ENCODE data around the gene ZNF580.

The ZNF580 gene

GRCh38 chr19:55606817-55607216, 34.0 kb upstream of the ZNF580 start:
- DNase-seq, result no peak

- no peak for DNase-seq
These were observed 31.5 kb upstream of the ZNF580 start for GRCh38 chr19:55609326-55609725.

- no peak for DNase-seq
These were observed 29.4 kb upstream of the ZNF580 start for GRCh38 chr19:55611300-55611982.

DNA sequence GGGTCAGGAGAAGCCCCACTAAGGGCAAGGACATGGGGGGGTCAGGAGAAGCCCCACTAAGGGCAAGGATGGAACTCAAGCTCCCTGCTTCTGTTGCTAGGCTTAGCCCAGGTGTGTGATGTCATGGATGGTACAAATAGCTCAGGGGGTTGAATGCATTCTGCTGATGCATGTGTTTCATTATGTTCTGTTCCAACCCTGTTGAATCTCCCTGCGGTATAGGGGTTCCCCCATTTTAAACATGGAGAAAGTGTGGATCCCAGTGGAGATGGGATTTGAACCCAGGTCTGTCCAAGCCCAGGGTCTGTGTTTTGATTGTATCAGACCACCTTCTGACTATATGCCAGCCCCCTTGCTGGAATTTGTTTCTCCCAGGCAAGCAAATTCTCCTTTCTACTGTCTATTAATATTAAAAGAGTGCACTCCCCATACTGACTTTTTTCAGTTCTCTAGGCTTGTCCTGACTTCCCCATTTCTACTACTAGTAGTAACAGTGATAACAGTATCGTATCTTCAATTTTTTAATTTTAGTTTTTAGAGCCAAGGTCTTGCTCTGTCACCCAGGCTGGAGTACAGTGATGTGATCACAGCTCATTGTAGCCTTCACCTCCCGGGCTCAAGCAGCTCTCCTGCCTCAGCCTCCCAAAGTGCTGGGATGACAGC, 28.7 kb upstream of the ZNF580 start:
- no peak for DNase-seq

DNA sequence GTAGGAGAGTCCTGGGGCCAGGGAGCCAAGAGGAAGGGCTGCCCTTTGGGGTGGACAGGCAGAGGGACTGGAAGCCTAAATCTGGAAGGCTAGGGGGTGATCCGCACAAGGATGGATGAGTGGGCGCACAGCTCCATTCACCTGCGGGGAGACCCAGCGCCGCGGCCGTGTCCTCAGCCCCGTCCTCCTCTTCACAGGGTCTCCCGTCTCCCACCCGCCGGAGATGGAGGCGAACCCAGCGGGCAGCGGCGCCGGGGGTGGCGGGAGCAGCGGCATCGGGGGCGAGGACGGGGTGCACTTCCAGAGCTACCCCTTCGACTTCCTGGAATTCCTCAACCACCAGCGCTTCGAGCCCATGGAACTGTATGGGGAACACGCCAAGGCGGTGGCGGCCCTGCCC, 27.4 kb upstream of the ZNF580 start:
- no peak for DNase-seq

DNA sequence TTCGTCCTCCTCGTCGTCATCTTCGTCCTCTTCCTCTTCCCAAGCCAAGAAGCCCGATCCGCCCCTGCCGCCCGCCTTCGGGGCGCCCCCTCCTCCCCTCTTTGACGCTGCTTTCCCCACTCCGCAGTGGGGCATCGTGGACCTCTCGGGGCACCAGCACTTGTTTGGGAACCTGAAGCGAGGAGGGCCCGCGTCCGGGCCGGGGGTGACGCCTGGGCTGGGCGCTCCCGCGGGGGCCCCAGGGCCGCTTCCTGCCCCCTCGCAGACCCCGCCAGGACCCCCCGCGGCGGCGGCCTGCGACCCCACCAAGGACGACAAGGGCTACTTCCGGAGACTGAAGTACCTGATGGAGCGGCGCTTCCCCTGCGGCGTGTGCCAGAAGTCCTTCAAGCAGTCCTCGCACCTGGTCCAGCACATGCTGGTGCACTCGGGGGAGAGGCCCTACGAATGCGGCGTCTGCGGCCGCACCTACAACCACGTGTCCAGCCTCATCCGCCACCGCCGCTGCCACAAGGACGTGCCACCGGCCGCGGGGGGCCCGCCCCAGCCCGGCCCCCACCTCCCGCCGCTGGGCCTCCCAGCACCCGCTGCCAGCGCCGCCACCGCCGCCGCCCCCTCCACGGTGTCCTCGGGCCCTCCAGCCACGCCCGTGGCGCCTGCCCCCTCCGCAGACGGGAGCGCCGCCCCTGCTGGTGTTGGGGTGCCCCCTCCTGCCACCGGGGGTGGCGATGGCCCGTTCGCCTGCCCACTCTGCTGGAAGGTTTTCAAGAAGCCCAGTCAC, 26.7 kb upstream of the ZNF580 start:
- DNase-seq, result no peak

GRCh38 chr19:55614711-55615542, 25.9 kb upstream of the ZNF580 start:
- no peak for DNase-seq

GRCh38 chr19:55615543-55616394, 25.0 kb upstream of the ZNF580 start:
- no peak for DNase-seq

DNA sequence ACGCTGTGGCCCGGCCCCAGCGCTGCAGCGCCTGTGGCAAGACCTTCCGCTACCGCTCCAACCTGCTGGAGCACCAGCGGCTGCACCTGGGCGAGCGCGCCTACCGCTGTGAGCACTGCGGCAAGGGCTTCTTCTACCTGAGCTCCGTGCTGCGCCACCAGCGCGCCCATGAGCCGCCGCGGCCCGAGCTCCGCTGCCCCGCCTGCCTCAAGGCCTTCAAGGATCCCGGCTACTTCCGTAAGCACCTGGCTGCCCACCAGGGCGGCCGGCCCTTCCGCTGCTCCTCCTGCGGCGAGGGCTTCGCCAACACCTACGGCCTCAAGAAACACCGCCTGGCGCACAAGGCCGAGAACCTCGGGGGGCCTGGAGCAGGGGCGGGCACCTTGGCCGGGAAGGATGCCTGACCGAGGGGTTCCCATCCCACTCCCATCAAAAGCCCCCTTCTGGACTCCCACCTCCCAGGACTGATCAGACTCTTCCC, 24.4 kb upstream of the ZNF580 start:
- DNase-seq, result no peak

DNA sequence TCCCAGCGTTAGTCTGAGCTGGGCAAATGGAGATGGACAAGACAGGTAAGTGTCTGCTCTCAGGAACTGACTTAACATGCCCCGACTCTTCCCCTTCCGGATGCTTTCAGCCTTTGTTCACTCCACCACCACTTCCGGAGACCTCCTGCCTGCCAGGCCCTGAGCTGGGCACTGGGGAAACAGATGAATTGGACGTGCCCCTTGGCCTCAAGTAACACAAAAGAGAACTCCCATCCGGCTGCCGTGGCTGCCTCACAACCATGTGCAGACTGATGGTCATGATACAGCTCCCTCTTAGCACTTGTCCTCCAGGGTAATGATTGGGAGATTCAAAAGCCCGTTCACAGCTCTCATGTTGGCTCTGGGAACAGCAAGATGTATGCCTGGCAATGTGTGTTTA, 23.4 kb upstream of the ZNF580 start:
- DNase-seq, result no peak

DNA sequence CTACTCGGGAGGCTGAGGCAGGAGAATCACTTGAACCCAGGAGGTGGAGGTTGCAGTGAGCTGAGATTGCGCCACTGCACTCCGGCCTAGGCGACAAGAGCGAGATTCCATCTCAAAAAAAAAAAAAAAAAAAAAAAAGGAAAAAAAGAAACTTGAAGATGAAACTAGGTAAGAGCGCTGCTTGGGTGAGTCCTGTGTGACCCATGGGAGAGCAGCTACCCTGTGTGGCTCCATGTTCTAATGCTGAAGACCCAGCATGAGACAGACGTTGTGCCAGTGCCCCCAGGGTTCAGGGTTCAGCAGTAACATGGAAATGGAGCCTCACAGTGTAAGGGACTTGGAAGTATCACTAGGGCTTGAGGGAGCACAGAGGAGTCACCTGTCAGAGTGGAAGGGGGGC, 22.4 kb upstream of the ZNF580 start:
- DNase-seq, result no peak

GRCh38 chr19:55619286-55619685, 21.5 kb upstream of the ZNF580 start:
- no peak for DNase-seq

DNA sequence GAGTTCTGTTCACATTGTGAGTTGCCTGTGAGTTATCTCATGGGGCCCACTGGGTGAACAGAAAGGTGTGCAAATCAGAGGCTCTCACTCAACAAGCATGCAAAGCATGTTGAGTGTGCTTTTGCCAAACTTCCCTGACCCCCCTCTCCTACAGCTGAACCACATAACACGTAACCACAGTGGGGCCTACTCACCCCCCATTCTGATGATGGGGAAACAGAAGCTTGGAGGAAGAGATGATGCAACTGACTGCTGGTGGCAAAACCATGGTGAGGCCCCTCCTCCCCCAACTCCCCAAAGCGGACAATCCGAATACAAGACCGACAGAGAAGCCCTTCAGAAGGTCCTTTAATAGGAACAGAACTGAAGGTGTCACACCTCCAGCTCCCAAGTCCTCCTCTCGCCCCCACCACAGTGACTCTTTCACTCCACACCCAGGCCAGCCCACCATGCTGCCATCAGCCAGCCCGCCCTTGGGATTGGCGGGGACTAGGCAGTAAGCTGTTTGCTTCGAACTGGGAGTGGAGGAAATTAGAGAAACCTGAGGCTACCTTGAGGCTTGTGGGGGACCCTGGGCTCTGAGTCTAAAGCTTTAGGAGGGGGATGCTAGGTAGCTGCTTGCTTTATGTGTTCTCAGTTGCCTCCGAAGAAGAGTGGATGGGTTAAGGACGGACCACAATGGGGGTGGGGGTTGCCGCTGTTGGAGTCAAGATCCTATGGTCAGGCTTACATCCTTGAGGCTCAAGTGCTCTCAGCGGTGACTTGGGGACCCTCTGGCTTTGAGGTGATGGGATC, 20.2 kb upstream of the ZNF580 start:
- DNase-seq, result peak; percentile 16

- DNase-seq, result no peak
These were observed 19.6 kb upstream of the ZNF580 start for GRCh38 chr19:55621205-55621672.

DNA sequence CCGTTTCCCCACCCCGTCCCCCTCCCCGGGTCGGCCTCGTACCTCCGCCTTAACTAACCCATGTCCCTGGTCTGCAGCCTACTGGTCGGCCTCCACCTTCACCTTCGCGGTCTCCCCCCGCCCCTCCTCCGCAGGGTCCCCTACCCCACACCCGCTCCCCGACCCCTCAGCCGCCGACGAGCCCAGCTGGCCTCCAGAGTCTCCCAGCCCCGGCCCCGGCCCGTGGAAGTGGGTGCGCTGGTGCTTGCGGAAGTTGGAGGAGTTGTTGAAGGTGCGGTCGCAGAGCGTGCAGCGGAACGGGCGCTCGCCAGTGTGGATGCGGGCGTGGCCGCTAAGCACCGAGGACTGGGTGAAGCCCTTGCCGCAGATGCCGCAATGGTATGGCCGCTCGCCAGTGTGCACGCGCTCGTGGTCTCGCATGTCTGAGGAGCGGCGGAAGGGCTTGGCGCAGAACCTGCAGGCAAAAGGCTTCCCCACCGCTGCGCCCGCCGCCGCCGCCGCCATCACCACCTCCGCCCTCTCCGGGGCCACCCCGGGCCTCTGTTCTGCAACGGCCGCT, 19.1 kb upstream of the ZNF580 start:
- no peak for DNase-seq

DNA sequence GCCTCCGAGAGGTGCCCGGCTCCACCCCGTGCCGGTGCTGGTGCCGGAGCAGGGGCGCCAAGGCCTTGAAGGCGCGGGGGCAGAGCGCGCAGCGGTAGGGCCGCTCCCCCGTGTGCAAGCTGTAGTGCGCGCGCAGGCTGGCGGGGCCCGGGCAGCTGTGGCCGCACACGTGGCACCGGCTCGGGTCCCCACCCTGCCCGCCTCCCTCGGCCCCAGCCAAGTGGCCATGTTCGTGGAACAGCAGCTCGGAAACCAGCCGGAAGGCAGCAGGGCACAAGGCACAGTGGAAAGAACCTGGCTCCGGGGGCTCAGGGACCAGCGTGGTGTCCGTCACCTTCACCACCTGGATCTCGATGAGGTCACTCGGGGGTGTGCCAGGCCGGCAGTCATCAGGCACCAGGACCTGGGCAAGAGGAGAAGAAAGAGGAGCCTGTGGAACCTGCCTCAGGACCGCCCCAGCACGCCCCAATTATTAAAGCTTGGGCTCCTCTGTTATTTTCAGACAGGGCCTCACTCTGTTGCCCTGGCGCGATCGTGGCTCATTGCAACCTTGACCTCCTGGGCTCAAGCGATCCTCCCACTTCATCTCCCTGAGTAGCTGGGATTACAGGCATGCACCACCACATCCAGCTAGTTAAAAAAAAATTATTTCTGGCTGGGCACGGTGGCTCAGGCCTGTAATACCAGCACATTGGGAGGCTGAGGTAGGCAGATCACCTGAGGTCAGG, 18.4 kb upstream of the ZNF580 start:
- no peak for DNase-seq

- no peak for DNase-seq
These were observed 17.7 kb upstream of the ZNF580 start for GRCh38 chr19:55623130-55623529.

GRCh38 chr19:55623561-55623960, 17.2 kb upstream of the ZNF580 start:
- DNase-seq, result no peak

DNA sequence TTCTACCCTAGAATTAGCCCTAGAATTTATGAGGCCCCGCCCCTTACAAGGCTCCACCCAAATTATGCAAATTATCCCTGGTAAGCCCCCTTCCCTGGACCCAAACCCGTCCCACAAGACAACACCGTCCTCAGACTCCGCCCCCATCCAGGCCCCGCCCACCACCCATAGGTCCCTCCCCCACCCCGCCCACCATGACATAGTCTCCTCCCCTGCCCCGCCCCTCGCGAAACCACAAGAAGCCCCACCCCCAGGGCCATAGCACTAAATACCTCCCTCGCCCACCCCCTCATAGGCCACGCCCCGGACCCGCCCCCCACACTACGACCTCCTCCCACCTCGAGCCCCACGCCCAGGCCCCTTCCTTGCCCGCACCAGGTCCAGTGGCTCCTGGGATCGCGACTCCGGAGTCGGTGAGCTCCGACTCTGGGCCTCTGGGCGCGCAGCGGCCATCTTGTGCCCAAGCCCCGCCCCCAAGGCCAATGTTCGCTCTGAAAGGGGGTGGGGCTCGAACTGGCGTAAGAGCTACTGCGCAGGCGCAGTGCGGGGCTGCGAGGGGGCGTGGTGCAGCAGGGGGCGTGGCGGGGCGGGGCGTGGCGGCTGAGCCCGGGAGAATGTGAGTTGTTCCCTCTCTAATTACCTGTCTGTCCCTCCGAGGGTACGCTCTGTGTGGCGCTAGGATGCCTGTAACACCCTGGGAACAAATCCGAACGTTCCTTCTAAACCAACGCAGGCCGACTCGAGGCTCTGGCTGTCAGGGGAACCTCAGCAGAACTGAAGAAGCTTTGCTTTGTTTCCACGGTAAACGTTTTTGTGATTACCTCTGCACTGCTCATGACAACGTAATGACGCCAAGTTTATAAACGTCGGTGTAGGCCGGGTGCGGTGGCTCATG, 16.4 kb upstream of the ZNF580 start, which contains the start of gene ZNF784:
ZNF784 (minus strand) TSS at position 458 of the 895 bp plus-strand sequence; CDS start at position 453, 5 bp downstream.
- peak; percentile 97 for DNase-seq

All from OCI-M1 (cell line).